Neural cell (in vitro differentiated cells): Measurements from ENCODE around the gene TMCC1.

ENCODE experiments used
- EP300 ChIP-seq: fragments of 450-650 bp; conservative IDR thresholded peaks from 2 replicates; pipeline ENCODE4 v1.6.1; 2014; ENCODE audit warnings: antibody characterized with exemption, mild to moderate bottlenecking, moderate library complexity; ENCODE audit not compliant: poor library complexity, severe bottlenecking
- POLR2AphosphoS5 ChIP-seq: IDR thresholded peaks from 2 replicates; pipeline ENCODE4 v1.6.1; 2012
- RAD21 ChIP-seq: fragments of 450-650 bp; conservative IDR thresholded peaks from 2 replicates; pipeline ENCODE4 v1.6.1; 2014; ENCODE audit warnings: antibody characterized with exemption, mild to moderate bottlenecking, moderate library complexity
- TF ChIP-seq, protein P1 (sequence below): fragments of 450-650 bp; IDR thresholded peaks from 2 replicates; pipeline ENCODE4 v1.5.1; 2014; ENCODE audit warnings: antibody characterized with exemption, mild to moderate bottlenecking, moderate library complexity; ENCODE audit not compliant: poor library complexity, severe bottlenecking
- TF ChIP-seq, protein P2 (sequence below): IDR thresholded peaks from 2 replicates; pipeline ENCODE4 v1.6.1; 2012; ENCODE audit warnings: borderline replicate concordance

DNA sequence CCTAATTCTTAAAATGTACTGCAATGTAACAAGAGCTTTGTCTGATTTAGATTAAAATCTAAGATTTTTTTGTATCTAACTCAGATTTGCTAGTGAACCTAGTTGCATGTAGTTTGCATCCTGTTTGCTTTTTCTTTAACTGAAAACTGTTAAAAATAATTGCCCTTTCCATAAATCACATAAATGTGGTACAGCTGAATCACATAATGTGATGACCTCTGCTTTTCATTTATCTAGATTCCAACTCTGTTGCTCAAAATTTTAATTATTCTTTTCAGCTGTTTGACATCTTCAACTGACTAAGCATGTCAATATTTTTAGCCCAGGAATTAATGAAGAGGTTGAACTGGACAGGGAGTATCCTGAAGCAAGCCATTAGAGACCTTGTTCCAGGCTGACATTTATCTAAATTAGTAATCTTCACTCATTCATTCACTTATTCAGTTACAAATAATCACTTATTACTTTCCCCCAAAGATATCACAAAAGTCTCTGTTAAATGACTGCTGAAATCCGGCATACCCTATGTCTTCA is 185.1 kb downstream of the TMCC1 start:
- TF ChIP-seq EP300 = no peak
- TF ChIP-seq, protein P1, sequence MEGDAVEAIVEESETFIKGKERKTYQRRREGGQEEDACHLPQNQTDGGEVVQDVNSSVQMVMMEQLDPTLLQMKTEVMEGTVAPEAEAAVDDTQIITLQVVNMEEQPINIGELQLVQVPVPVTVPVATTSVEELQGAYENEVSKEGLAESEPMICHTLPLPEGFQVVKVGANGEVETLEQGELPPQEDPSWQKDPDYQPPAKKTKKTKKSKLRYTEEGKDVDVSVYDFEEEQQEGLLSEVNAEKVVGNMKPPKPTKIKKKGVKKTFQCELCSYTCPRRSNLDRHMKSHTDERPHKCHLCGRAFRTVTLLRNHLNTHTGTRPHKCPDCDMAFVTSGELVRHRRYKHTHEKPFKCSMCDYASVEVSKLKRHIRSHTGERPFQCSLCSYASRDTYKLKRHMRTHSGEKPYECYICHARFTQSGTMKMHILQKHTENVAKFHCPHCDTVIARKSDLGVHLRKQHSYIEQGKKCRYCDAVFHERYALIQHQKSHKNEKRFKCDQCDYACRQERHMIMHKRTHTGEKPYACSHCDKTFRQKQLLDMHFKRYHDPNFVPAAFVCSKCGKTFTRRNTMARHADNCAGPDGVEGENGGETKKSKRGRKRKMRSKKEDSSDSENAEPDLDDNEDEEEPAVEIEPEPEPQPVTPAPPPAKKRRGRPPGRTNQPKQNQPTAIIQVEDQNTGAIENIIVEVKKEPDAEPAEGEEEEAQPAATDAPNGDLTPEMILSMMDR = no peak
- TF ChIP-seq RAD21 = no peak
- TF ChIP-seq, protein P2, sequence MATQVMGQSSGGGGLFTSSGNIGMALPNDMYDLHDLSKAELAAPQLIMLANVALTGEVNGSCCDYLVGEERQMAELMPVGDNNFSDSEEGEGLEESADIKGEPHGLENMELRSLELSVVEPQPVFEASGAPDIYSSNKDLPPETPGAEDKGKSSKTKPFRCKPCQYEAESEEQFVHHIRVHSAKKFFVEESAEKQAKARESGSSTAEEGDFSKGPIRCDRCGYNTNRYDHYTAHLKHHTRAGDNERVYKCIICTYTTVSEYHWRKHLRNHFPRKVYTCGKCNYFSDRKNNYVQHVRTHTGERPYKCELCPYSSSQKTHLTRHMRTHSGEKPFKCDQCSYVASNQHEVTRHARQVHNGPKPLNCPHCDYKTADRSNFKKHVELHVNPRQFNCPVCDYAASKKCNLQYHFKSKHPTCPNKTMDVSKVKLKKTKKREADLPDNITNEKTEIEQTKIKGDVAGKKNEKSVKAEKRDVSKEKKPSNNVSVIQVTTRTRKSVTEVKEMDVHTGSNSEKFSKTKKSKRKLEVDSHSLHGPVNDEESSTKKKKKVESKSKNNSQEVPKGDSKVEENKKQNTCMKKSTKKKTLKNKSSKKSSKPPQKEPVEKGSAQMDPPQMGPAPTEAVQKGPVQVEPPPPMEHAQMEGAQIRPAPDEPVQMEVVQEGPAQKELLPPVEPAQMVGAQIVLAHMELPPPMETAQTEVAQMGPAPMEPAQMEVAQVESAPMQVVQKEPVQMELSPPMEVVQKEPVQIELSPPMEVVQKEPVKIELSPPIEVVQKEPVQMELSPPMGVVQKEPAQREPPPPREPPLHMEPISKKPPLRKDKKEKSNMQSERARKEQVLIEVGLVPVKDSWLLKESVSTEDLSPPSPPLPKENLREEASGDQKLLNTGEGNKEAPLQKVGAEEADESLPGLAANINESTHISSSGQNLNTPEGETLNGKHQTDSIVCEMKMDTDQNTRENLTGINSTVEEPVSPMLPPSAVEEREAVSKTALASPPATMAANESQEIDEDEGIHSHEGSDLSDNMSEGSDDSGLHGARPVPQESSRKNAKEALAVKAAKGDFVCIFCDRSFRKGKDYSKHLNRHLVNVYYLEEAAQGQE = no peak
- TF ChIP-seq POLR2AphosphoS5 = no peak
